Fibroblast of lung (primary cell): ENCODE data around the gene NKAIN2.

Source experiments
- CTCF ChIP-seq, 2 donors: IDR thresholded peaks in 1 of 2; conservative IDR thresholded peaks in 1 of 2; 1 replicate in 1 of 2; 2 replicates in 1 of 2; pipeline ENCODE4 v1.5.1; 2011 to 2012; ENCODE audit warnings: low read length in 2 of 2, control low read depth in 1 of 2, inconsistent platforms in 1 of 2, low read depth in 1 of 2, mild to moderate bottlenecking in 1 of 2
- EZH2 ChIP-seq: IDR thresholded peaks from 2 replicates; pipeline ENCODE4 v1.5.1; 2012; ENCODE audit warnings: low read length, control low read depth, mild to moderate bottlenecking; ENCODE audit errors: missing control alignments

DNA sequence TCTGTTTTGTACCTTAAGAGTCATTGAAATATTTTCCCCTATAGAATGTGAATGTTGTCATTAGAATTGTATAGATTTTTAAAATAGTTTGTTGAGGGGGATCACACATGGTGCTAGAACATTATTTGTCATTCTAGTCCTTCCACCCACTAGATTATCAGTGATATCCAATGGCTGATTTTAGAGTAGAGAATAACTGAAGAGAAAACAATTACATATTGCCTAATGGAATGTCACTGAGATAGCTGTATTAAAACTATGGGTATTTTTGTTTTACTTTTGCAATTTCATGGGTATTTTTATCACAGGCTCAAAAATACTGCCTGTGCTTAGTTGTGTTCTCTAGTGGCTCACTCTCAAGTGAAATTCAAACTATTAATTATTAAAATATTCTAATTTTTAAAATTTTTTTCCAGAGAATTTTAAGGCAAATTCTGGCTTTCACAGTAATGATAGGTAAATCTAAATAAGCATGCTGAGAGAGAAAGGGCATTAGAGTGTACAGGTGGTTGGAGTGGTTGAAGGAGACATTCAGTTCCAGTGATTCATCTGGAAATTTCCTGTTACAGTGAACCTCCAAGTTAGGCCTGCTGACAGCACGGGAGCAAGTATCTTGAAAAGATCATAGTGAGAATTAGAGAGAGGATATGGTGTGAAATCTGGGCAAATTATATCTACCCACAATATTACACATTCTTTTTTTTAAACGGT lies 399.6 kb downstream of the NKAIN2 start:
- TF ChIP-seq CTCF (conservative IDR thresholded peaks at IDR 0.05 in 1 of 2, IDR thresholded peaks at IDR 0.05 in 1 of 2; ENCODE audit: low read depth in 1 of 2, low read length in 2 of 2), result no peak
- TF ChIP-seq EZH2, result no peak
